ENCODE results near the gene EPHA6.

The EPHA6 gene

DNA sequence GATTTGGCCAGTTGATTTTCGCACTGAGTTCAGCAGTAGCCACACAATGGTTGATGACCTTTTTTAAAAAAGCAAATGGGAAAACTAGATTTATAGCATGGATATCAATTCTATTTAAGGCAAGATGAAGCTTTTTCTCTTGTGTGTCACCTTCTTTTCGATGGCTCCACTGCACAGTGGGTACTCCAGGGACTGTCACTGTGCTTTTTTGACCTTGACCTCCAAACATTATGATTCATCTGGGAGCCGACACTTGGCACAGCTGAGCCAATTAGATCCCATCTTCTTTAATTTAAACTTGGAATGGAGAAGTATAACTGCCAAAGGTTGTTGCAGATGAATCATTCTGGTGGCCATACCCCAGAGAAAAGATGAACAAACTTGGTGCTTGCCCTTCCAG is 367.3 kb downstream of the EPHA6 start:
- no peak overlapping the region for H3K4me3 ChIP-seq (ENCODE audit: low read depth, low read length)
- in situ Hi-C loops (cut with HindIII; ENCODE audit: low sequenced_read_pairs): no loop called here
- TF ChIP-seq, protein P1, sequence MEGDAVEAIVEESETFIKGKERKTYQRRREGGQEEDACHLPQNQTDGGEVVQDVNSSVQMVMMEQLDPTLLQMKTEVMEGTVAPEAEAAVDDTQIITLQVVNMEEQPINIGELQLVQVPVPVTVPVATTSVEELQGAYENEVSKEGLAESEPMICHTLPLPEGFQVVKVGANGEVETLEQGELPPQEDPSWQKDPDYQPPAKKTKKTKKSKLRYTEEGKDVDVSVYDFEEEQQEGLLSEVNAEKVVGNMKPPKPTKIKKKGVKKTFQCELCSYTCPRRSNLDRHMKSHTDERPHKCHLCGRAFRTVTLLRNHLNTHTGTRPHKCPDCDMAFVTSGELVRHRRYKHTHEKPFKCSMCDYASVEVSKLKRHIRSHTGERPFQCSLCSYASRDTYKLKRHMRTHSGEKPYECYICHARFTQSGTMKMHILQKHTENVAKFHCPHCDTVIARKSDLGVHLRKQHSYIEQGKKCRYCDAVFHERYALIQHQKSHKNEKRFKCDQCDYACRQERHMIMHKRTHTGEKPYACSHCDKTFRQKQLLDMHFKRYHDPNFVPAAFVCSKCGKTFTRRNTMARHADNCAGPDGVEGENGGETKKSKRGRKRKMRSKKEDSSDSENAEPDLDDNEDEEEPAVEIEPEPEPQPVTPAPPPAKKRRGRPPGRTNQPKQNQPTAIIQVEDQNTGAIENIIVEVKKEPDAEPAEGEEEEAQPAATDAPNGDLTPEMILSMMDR (IDR thresholded peaks at IDR 0.05; ENCODE audit: low read depth, low read length, missing control alignments): no peak
- DNase-seq (ENCODE audit: low read depth): no peak

DNA sequence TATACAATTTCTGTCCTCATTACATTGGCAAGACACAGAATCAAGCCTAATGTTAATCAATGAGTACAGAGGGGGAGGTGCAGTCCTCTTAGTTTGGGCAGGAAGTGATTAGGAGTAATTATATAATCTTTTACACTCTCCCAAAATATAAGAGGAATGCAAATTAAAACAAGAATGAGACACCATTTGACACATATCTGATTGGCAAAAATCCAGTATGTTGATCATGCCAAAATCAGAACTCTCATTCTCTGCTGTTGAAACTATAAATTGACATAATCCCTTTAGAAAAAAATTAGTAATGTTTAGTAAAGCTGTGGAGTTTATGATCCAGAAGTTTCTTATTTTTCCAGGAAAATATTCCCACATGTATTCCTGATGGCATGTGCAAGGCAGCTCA is 373.4 kb downstream of the EPHA6 start:
- in situ Hi-C loops (cut with HindIII; ENCODE audit: low sequenced_read_pairs): no loop called here
- TF ChIP-seq, protein P1 (IDR thresholded peaks at IDR 0.05; ENCODE audit: low read depth, low read length, missing control alignments): no peak
- DNase-seq (ENCODE audit: low read depth): no peak
- no peak overlapping the region for H3K4me3 ChIP-seq (ENCODE audit: low read depth, low read length)

DNA sequence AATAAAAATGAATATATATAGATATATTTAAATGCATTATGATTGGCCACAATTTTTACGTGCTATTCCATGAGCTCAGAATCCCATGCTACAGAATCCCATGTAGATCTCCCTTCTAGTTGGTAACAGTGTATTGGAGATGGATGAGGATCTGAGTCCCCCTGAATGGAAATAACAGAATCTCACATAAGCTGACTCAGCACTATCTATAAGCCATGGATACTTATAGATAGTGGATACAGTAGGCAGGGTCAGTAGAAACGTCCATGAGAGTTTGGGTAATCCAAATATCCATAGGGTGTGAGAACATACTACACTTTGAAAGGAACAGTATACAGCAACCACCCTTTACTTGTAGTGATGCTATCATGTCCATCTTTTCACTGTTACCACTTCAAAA is 375.4 kb downstream of the EPHA6 start:
- no peak for DNase-seq (ENCODE audit: low read depth)
- H3K4me3 ChIP-seq (ENCODE audit: low read depth, low read length): no peak overlapping the region
- TF ChIP-seq, protein P1 (IDR thresholded peaks at IDR 0.05; ENCODE audit: low read depth, low read length, missing control alignments): no peak
- in situ Hi-C loops (cut with HindIII; ENCODE audit: low sequenced_read_pairs): no loop called here

DNA sequence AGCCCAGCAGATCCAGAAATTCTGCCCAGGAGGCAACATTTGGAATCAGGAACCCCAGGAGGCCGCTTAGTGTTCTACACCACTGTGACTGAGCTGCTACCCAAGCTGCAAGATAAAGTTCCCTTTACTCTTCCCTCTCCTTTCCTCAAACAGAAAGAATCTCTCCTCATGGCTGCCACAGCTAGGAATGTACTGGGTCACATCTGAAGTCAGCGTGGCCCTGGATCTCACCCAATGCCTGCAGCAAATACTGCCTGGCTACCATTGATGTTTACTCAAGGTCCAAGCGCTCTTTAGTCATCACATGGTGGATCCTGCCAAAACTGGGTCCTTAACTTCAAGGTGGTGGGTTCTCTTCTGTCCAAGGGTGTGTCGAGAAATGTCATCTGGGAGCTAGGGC is 382.7 kb downstream of the EPHA6 start:
- TF ChIP-seq, protein P1 (IDR thresholded peaks at IDR 0.05; ENCODE audit: low read depth, low read length, missing control alignments): no peak
- no peak overlapping the region for H3K4me3 ChIP-seq (ENCODE audit: low read depth, low read length)
- in situ Hi-C loops (cut with HindIII; ENCODE audit: low sequenced_read_pairs): no loop called here
- DNase-seq (ENCODE audit: low read depth): no peak

DNA sequence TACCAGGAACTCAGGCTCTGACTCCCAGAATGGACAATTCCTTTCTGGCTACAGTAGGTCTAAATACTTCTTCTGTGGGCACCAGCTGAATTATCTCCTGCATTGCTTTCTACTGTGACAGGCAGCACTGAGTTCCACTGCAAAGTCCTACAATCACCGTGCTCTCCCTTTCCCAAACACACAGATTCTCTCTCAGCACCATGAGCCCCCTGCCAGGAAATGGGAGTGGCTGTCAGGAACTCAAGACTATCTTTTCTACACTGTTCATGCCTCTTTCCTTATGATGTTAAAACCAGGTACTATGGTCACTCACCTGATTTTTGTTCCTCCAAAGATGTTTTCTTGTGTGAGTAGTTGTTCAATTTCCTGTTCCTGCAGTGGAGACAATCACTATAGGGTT is 383.4 kb downstream of the EPHA6 start:
- in situ Hi-C loops (cut with HindIII; ENCODE audit: low sequenced_read_pairs): no loop called here
- no peak for DNase-seq (ENCODE audit: low read depth)
- TF ChIP-seq, protein P1 (IDR thresholded peaks at IDR 0.05; ENCODE audit: low read depth, low read length, missing control alignments): no peak
- no peak overlapping the region for H3K4me3 ChIP-seq (ENCODE audit: low read depth, low read length)

DNA sequence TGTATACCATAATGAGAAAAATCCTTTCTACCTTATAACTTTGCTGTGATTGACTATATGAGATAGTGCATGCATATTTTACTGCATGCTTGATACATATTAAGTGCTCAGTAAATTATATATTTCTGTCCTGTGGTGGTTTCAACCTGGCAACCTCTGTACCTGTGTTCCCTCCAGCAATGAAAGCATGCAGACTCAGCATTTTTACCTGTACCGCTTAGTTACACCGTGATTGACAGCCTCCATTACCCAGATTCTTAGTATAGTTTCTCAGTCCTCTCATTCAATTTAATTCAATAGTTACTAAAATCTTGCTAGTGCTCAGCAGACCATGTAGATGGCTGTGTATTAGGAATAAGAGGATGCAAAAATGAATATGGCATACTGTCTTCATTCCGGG is 386.0 kb downstream of the EPHA6 start:
- DNase-seq (ENCODE audit: low read depth): no peak
- no peak overlapping the region for H3K4me3 ChIP-seq (ENCODE audit: low read depth, low read length)
- in situ Hi-C loops (cut with HindIII; ENCODE audit: low sequenced_read_pairs): no loop called here
- TF ChIP-seq, protein P1 (IDR thresholded peaks at IDR 0.05; ENCODE audit: low read depth, low read length, missing control alignments): no peak

DNA sequence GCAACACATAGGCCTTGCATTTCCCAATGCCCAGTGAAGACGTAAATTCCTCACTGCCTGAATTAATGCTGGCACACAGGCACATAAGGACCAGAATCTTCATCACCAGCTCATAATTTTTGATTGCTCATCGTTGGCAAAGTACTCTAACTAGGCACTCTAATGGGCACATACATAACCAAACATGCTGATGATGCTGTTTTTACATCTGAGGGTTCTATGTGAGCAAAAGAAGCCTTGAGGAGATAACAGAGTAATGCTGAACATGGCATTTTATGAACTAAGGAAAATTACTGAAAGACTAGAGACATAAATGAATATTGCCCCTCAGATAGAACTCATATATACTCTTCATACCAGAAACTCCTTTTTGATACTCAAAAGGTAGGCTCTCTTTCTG is 387.4 kb downstream of the EPHA6 start:
- no peak for DNase-seq (ENCODE audit: low read depth)
- in situ Hi-C loops (cut with HindIII; ENCODE audit: low sequenced_read_pairs): no loop called here
- TF ChIP-seq, protein P1 (IDR thresholded peaks at IDR 0.05; ENCODE audit: low read depth, low read length, missing control alignments): no peak
- H3K4me3 ChIP-seq (ENCODE audit: low read depth, low read length): no peak overlapping the region

Data from astrocyte of the cerebellum (primary cell).